HAP-1 (cell line): Measurements from ENCODE around the gene SPATS2.

Experiments used
- DNase-seq, 2 experiments: peaks; one replicate each; pipeline ENCODE4 v3.0.0-alpha.2; 2016 to 2020; ENCODE audit warnings: low spot score in 2 of 2
- H3K27me3 ChIP-seq: fragments of 250-450 bp; sonication (Bioruptor Pico); 2 replicates; pipeline ENCODE4 v1.5.1; 2020; ENCODE audit warnings: low read depth, mild to moderate bottlenecking, moderate library complexity
- H3K36me3 ChIP-seq: fragments of 250-450 bp; sonication (Bioruptor Pico); replicated peaks from 2 replicates; pipeline ENCODE4 v1.5.1; 2020; ENCODE audit warnings: mild to moderate bottlenecking
- H3K4me1 ChIP-seq: fragments of 250-450 bp; sonication (Bioruptor Pico); 2 replicates; pipeline ENCODE4 v1.5.1; 2020; ENCODE audit warnings: mild to moderate bottlenecking
- H3K4me3 ChIP-seq: fragments of 250-450 bp; sonication (Bioruptor Pico); 2 replicates; pipeline ENCODE4 v1.5.1; 2020; ENCODE audit warnings: mild to moderate bottlenecking, moderate library complexity
- H3K9me3 ChIP-seq: fragments of 250-450 bp; sonication (Bioruptor Pico); 2 replicates; pipeline ENCODE4 v1.5.1; 2020; ENCODE audit warnings: mild to moderate bottlenecking, moderate library complexity
- in situ Hi-C: fragments of 300-500 bp; cut with MboI; formaldehyde crosslinking; loops from 3 replicates; pipeline ENCODE4 v1.14.3; 2020; ENCODE audit warnings: low sequenced_read_pairs, inconsistent platforms, mixed read lengths

SPATS2 gene

GRCh38 chr12:49538510-49539403 is 171.5 kb downstream of the SPATS2 start, which contains the start of gene KCNH3:
Gene KCNH3 (plus strand): TSS chr12:49539030. CDS start chr12:49539417, 387 bp downstream.
- DNase-seq: peak; percentile 82 to 95
- in situ Hi-C loops: no loop called here
- H3K27me3 ChIP-seq: peaks cover 4% of the 10 kb centered on the region; the same call in 1 of the 2 replicates

GRCh38 chr12:49539406-49540228 is 172.4 kb downstream of the SPATS2 start:
- peaks cover 4% of the 10 kb centered on the region; the same call in 1 of the 2 replicates for H3K27me3 ChIP-seq
- in situ Hi-C loops: no loop called here
- DNase-seq: peak in 1 of 2 experiments; percentile 9
- no peaks in the 10 kb centered on the region for H3K9me3 ChIP-seq
- H3K36me3 ChIP-seq: no peaks in the 10 kb centered on the region
- peak overlapping the region; percentile 14; the same call in 1 of the 2 replicates for H3K4me3 ChIP-seq
- H3K4me1 ChIP-seq: peaks cover 3% of the 10 kb centered on the region

More at GRCh38 chr12:49538510-49539403, 171.5 kb downstream of the SPATS2 start, which contains the start of gene KCNH3:
- H3K9me3 ChIP-seq: no peaks in the 10 kb centered on the region
- H3K36me3 ChIP-seq: no peaks in the 10 kb centered on the region
- H3K4me1 ChIP-seq: peaks cover 3% of the 10 kb centered on the region
- H3K4me3 ChIP-seq: peak within 1 kb of the TSS; percentile 34

GRCh38 chr12:49540229-49541139 is 173.2 kb downstream of the SPATS2 start:
- Histone ChIP-seq H3K4me1 (peaks cover 3% of the 10 kb centered on the region), H3K27me3 (peaks cover 4% of the 10 kb centered on the region; the same call in 1 of the 2 replicates), H3K4me3 (no peak overlapping the region), H3K9me3 (no peaks in the 10 kb centered on the region), H3K36me3 (no peaks in the 10 kb centered on the region)
- in situ Hi-C loops: no loop called here
- no peak for DNase-seq

- in situ Hi-C loops: no loop called here
- H3K36me3 ChIP-seq: no peaks in the 10 kb centered on the region
- no peak for DNase-seq
- H3K4me3 ChIP-seq: no peak overlapping the region
- peaks cover 3% of the 10 kb centered on the region for H3K4me1 ChIP-seq
- H3K27me3 ChIP-seq: peaks cover 4% of the 10 kb centered on the region; the same call in 1 of the 2 replicates
- H3K9me3 ChIP-seq: no peaks in the 10 kb centered on the region
These were observed 174.0 kb downstream of the SPATS2 start for GRCh38 chr12:49541140-49541861.

GRCh38 chr12:49541911-49542505 is 174.7 kb downstream of the SPATS2 start:
- in situ Hi-C loops: no loop called here
- DNase-seq: no peak
- Histone ChIP-seq H3K27me3 (peaks cover 4% of the 10 kb centered on the region; the same call in 1 of the 2 replicates), H3K4me1 (peaks cover 3% of the 10 kb centered on the region), H3K9me3 (no peaks in the 10 kb centered on the region), H3K36me3 (no peaks in the 10 kb centered on the region), H3K4me3 (no peak overlapping the region)

- in situ Hi-C loops: no loop called here
- no peak overlapping the region for H3K4me3 ChIP-seq
- no peaks in the 10 kb centered on the region for H3K9me3 ChIP-seq
- DNase-seq: no peak
- H3K36me3 ChIP-seq: no peaks in the 10 kb centered on the region
- H3K27me3 ChIP-seq: peaks cover 4% of the 10 kb centered on the region; the same call in 1 of the 2 replicates
- H3K4me1 ChIP-seq: peaks cover 3% of the 10 kb centered on the region; the same call in 1 of the 2 replicates
These were observed 175.4 kb downstream of the SPATS2 start for GRCh38 chr12:49542592-49543160.

GRCh38 chr12:49543221-49543913 is 176.1 kb downstream of the SPATS2 start:
- H3K27me3 ChIP-seq: peaks cover 4% of the 10 kb centered on the region; the same call in 1 of the 2 replicates
- H3K36me3 ChIP-seq: no peaks in the 10 kb centered on the region
- H3K4me3 ChIP-seq: no peak overlapping the region
- peaks cover 3% of the 10 kb centered on the region; the same call in 1 of the 2 replicates for H3K4me1 ChIP-seq
- no peaks in the 10 kb centered on the region for H3K9me3 ChIP-seq
- no peak for DNase-seq
- in situ Hi-C loops: no loop called here

- no peak for DNase-seq
- Histone ChIP-seq H3K4me3 (no peak overlapping the region), H3K9me3 (no peaks in the 10 kb centered on the region), H3K27me3 (peaks cover 4% of the 10 kb centered on the region; the same call in 1 of the 2 replicates), H3K4me1 (peaks cover 3% of the 10 kb centered on the region; the same call in 1 of the 2 replicates), H3K36me3 (no peaks in the 10 kb centered on the region)
- in situ Hi-C loops: no loop called here
These were observed 176.9 kb downstream of the SPATS2 start for GRCh38 chr12:49543914-49544815.

- Histone ChIP-seq H3K4me1 (no peaks in the 10 kb centered on the region), H3K9me3 (no peaks in the 10 kb centered on the region), H3K4me3 (no peak overlapping the region), H3K36me3 (no peaks in the 10 kb centered on the region), H3K27me3 (no peaks in the 10 kb centered on the region)
- in situ Hi-C loops: no loop called here
- no peak for DNase-seq
These were observed 178.6 kb downstream of the SPATS2 start for GRCh38 chr12:49545815-49546214.

- no peaks in the 10 kb centered on the region for H3K27me3 ChIP-seq
- no peak for DNase-seq
- no peaks in the 10 kb centered on the region for H3K36me3 ChIP-seq
- no peak overlapping the region for H3K4me3 ChIP-seq
- no peaks in the 10 kb centered on the region for H3K9me3 ChIP-seq
- no peaks in the 10 kb centered on the region for H3K4me1 ChIP-seq
- in situ Hi-C loops: no loop called here
These were observed 179.2 kb downstream of the SPATS2 start for GRCh38 chr12:49546481-49546880.
